GM19455 (cell line): Measurements from ENCODE around the gene MSRB2.
A peak's percentile ranks its signal among the peaks of the same experiment; 100 is the strongest.

Experiments used
- ATAC-seq: cut with Tn5 transposase; IDR thresholded peaks from one replicate; pipeline ENCODE4 v1.9.1; 2021; ENCODE audit not compliant: unreplicated experiment

Gene MSRB2

DNA sequence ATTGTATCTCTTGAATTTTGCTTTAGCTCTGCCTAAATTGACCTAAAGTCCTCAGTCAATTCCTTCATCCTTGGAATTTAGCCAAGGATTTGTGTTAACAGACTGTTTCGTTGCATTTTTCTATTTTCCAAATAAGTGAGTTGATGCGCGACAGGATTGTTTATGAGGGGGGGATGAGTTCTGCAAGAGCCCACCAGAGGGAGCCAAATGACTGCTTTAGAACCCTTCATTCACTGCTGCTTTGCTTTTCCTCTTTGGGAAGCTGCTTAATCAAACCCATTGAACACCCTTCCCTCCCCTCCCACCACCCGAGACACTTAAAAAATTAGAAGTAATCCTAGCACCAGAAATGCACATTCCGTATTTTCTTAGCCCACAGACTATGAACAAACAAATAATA is 63.0 kb downstream of the MSRB2 start:
- peak; percentile 62 for ATAC-seq

DNA sequence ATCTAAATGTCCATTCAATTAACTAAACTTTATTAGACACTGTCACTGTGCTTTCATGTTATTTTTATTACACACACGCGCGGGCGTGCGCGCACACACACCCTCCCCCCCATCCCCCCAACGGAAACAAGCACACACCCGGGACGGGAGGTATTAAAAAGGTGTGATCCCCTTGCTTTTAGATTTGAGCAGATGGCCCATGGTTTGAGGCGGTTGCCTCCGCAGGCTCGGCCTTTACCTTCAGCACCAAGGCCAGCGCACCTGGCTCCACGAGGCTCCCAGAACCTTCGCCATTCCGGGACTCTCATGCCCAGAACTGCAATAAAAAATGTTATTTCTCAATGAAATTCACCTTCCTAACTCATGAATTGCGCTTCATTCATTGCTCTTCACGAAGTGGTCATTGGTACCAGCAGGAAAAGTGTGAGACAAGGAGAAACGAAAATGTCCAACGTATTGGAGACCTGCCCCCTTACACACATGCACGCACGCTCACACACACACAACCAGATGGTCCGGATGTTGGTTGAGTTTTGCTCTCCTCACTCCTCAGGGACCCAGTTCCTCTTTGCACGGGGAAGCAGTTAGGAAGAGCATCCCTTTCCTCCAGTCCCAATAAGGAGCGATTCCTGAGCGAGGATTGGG is 76.0 kb downstream of the MSRB2 start:
- ATAC-seq: no peak
